ENCODE data around the gene RASGRP2.

RASGRP2 gene

DNA sequence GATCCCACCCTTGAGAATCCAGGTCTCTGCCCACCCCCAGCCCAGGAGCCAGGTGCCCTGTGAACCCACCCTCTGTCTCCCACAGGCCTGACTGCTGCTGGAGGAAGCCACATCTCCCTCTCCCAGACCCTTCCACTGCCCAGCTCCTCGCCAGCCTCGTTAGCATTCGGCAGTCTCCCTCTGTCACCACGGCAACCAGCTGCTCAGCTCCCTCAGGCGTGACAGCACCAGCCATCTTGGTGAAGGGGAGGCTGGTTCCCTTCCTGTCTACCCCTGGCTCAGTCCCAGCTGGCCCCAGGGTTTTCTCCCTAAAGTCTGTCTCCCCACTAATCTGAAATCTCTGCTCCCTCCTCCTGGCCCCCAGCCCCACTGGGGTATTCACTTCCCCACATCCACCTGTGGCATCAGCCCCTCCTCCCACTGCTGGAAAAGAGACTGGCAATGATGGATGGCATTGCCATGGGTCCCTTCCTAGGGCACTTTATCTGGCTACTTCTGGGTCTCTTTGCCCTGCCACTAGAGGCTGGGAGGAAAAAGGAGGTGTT, 49.0 kb downstream of the RASGRP2 start:
- no peak for DNase-seq (ENCODE audit: low spot score)

DNA sequence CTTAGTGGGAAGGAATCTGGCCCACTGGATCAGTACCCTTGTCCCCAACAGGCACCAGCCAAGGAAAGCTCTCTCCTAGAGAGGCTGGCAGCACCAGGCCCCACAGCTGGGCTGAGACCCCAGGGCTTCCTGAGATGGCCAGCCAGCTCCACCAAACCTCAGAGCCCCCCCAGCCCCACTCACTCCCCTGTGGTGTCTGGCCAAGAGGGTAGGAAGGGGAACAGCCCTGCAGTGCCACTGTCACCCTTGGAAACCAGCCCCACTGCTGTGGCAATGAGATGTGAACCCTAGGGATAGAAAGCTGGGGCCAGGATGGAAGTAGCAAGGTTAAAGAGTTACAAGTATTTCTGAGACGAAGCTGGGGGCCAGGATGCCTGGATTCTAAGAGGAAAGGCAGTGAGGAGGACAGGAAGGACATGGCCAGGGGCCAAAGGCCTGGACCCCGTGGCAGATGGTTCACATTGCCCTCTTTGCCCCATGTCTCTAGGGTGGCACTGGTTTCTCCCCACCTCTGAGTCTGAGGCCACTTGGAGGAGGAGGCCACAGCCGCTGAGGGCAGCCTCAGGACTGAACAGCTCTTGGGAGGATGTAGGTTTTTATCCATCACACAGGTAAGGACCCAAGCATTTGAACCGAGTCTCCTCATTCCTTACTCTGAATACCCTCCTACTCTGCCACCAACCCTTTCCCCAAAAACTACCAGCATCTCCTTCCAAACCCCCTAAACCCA, 49.8 kb downstream of the RASGRP2 start:
- no peak for DNase-seq (ENCODE audit: low spot score)

DNA sequence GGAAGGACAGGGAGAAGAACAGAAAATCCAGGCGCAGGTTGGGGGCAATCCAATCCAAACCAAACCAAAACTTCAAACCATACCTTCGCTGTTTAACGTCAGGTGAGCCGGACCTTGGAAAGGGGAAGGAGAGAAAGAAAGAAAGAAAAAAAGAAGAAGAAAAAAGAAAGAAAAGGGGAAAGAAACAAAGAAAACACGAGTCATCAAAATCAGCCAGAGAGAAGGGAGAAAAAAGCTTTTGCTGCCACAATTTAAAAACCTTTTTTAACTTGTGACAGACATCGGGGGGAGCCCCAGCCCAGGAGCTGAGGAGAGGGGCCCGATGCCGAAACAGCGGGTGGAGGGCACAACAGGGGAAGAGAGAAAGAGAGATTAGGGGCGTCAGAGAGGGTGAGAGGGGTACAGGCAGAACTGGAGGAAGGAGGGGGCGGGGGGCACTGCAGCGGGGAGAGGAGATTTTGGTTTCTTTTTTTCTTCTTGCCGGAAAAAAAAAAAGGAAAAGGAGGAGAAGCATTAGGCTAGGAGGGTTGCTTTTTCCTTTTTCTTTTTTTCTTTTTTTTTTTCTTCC, 51.1 kb downstream of the RASGRP2 start:
- DNase-seq (ENCODE audit: low spot score), result no peak

DNA sequence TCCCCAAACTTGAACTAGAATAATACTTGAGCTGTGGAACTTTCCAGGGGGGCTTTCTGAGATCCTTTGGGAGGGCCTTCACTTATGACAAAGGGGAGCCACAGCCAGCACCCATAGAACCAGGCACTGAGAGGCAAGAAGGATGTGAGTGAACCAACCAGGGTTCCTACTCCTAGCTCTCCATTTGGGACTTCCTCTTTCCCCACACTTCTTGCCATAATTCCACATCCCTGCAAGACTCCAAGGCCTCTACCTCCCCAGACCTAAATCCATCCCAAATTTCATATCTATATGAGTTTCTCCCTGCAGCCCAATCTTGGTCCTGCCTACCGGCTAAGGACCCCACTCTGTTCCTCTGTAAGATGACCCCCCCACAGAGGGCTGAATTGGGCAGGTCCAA, 52.4 kb downstream of the RASGRP2 start:
- no peak for DNase-seq (ENCODE audit: low spot score)

DNA sequence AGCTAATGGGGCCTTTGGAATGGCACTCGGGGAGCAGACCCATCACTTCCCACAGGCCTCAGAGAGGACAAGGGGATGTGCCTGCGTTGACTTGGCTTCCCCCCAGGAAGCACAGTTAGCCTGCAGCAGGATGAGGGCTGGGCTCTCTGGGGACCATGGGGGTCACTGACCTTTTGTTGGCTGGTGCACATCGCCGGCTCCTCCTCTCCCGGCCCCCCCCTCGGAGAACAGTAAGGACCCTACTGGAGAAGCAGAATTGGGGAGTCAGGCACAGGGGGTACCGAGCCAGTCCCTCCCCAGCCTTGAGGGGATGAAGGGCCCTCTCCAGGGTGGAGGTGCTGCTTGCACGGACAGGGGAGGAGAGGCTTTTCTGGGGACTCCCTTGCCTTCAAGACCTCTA, 53.7 kb downstream of the RASGRP2 start:
- DNase-seq (ENCODE audit: low spot score), result no peak

DNA sequence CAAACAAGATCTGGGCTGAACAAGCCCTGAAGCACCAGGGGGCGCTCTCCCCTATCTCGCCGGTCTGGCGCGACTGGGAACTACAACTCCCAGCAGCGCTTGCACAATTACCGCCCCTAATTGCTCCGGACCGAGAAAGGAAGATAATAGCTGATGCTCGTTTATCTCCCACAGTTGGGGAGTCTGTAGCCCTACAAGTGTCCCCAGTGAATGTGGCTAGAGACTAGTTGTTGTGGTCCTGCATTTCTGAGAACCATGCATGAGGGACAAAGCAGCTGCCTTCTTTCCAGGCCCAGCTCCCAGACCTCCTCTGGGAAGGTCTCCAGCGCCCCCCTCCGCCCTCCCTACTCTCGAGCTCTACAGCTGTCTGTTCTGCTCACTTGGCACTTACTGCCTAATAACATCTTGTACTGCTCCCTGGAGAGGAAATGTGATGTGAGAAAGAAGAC, 55.4 kb downstream of the RASGRP2 start:
- DNase-seq (ENCODE audit: low spot score), result peak; percentile 76

DNA sequence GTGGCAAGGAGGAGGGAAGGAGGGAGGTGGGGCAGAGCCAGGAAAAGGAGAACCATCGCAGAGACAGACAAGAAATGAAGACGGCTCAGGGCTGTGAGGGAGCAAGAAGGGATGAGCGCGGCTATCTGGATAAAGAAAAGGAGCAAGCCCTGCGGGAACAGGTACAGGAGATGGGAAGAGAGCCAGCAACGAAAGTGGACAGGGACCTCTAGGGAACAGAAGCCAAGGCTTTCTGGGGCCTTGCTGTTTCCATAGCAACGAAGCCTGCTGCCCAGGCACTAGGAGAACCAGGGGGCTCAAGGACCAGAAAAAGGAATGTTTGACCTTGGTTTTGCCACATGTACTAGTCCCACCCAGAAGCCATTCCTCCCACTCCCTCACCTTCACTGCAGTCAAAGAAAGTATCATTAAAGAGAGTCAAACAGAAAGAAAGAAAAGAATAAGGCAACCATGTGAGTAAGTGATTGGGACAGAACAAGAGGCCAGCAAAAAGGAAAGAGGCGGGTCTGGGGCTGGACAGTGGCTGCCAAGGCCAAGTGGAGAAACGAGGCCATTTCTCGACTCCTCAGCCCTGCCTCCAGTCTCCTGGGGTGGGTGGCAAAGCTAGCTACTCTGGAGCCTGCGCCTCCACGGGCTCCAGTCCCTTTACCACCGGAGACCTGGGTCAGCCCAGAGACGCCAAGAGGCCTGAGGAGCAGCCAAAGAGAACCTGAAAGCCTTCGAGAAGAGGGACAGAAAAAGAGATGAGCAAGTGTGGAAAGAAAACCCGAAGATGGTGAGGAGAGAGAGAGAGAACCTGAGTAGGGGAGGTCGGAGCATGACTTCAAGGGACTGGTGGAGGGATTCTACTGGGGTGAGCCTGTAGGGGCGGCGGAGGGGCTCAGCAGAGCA, 56.1 kb downstream of the RASGRP2 start:
- no peak for DNase-seq (ENCODE audit: low spot score)

DNA sequence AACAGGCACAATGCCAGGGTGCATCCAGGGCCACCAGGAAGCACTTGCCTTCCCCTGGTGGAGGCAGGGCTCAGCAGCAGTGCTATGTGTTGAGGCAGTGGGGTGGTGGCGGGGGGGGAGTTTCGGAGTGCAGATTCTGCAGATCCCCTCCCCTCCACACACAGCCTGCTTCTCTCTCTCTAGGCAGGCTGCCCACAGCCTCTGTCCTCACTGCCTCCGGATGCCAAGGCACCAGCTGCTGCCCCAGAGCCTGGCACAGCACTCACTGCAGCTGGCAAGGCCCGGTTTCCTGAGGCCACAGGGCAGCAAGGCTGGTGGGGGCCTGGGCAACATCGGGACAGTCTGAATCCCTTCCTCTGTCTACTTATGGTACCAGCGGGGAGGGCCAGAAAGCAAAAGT, 56.7 kb downstream of the RASGRP2 start:
- no peak for DNase-seq (ENCODE audit: low spot score)

DNA sequence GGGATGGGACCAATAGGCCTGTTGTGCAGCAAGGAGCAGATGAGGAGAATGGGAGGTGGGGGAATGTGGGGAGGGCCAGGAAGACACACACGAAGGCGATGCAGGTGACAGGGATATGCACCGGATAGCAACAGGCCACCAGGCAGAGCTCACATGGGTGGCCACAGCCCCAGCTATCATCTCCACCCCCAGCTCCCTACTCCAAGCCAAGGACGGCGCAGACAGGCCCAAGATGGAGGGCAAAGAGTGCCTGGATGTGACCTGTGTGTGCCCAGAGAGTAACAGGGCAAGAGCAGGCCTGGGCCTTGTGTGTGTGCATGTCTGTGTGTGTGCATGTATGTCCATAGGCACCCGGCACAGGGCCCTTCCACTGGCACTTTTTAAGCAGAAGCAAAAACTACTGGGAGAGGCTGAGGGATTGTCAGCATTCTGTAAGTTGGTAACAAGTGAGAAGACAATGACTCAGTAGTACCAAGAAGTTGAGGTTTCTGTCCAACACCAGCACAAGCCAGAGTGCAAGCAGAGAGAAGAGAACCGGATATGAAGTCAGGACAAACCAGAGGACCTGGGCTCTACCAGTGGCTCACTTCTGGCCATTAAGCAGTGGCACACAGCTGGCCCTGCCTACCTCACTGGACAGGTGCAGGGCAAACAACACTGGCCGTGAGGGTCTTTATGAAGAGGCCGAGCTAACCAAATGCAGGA, 57.3 kb downstream of the RASGRP2 start:
- no peak for DNase-seq (ENCODE audit: low spot score)

DNA sequence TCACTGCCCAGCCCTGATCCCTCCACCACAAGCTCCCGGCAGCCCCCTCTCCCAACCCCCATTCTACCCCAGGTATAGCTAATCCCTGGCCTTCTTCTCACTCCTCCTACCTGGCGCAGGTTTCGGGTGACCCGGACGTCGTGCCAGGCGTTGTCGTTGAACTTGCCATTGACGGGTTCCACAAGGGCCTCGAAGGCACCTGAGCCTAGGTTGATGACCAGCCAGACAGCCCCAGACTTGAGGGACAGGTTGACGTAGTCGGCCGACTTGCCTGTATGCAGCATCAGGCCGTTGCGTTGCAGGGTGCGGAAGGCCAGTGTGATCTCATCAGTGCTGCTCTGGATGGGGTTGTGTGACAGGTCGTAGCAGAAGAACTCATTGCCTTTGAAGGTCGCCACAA, 58.4 kb downstream of the RASGRP2 start:
- DNase-seq (ENCODE audit: low spot score), result no peak

DNA sequence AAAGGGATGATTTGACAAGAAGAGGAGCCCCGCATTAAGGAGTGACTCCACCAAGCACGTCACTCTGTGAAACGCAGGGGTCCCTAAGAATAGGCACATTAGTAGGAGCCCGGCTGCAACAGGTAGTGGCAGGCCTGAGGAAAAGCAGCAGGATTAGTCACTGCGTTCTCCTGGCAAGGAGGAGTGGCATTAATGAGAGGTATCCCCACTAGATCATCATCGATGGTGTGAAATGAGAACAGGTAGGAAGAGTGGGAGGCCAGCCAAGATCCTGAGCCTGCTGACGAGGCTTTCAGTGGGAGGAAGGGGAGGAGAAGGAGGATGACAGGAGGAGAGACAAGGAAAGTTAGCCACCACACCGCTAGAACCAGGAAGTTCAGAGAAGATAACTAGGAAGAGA, 59.6 kb downstream of the RASGRP2 start:
- no peak for DNase-seq (ENCODE audit: low spot score)

DNA sequence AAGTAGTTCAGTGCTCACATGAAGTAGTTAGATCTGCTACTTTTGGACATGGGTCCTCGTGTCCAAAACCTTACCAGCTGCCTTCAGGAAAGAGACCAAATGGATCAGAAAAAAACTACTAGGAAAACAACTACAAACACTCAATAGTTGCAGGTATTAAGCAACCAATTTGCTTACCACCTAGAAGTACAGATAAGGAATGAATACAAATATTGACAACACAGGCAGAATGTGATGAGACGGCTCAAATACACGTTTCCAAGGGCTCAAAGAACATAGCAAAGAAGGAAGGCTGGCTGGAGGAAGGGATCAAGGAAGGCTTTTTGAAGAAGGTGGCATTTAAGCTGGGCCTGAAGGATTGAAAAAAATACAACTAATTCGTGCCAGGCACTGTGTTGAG, 62.8 kb downstream of the RASGRP2 start:
- DNase-seq (ENCODE audit: low spot score), result no peak

DNA sequence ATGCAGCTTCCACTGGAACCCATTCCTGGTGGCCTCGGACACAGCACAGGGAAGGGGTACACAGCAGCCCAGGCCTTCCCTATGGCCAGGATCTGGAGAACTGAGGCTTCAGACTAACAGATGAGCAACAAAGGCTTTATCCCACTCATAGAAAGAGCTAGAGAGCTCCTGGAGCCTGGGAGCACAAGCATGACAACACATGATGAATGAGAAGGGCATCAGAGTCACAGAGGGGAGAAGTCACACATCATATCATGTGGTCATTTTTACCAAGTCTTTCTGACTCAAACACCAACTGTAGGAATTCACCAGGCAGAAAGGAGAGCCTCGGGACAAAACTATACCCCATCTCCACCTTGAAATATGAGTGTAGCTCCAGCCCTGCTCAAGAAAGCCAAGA, 64.1 kb downstream of the RASGRP2 start:
- DNase-seq (ENCODE audit: low spot score), result no peak

DNA sequence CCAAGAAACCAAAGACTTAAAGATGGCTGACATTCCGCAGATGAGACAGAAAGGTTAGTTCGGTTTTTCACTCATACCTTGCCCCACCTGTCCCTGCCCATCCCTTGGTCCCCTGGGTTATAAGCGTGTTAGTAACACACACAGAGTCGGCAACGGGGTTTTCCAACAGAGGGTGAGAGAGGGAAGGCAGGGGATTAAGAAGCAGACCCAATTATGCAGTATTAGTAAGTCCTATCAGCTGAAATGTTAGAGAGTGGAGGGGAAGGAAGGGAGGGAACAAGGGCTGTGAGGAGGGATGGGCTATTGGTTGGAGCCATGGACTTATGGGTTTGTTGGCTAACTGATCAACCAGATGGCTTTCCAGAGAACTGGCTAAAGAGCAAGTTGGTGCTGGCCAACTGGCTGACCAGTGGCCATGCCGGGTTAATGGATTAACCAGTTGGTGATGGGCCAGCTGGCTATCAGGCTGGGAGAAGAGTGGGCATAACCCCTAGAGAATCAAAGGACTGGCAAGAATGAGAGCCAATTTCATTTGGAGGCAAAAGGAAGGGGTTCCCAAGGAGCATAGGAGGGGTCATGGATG, 66.4 kb downstream of the RASGRP2 start:
- no peak for DNase-seq (ENCODE audit: low spot score)
